ENCODE data around the gene NTRK2. TPM values are rescaled to one million over a fixed set of nuclear protein-coding genes. Genes with fewer than 3 reads are reported as not detected.

Gene NTRK2
- total and polyA plus RNA-seq, 7 donors, result 0.46 to 3.0 (median 2.1) TPM

DNA sequence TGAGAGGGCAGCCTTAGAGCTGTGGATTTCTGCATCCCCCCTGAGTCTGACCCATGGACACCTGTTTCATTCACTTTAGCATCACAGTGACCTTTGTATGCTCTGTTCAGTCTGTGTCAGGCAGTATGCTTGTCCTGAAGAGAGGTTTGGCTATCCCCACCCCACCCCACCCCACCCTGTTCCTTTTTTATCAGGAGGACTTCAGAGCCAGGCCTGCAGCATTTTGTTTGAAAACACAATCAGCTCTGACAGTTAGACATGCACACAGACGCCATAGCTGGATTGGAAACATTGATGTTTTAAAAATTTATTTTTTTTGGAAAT lies 142.2 kb downstream of the NTRK2 start:
- DNase-seq, result no peak
- 22 to 71% methylated on average over 1 of the region's 1 CpG for WGBS, 2 donors
- intact Hi-C loops (cut with DNase I), result no loop called here

GRCh38 chr9:84812355-84812754 lies 142.8 kb downstream of the NTRK2 start:
- TF ChIP-seq EP300 (IDR thresholded peaks at IDR 0.05), result no peak
- no peak for TF ChIP-seq POLR2AphosphoS5 (IDR thresholded peaks at IDR 0.05)
- TF ChIP-seq, protein P1, sequence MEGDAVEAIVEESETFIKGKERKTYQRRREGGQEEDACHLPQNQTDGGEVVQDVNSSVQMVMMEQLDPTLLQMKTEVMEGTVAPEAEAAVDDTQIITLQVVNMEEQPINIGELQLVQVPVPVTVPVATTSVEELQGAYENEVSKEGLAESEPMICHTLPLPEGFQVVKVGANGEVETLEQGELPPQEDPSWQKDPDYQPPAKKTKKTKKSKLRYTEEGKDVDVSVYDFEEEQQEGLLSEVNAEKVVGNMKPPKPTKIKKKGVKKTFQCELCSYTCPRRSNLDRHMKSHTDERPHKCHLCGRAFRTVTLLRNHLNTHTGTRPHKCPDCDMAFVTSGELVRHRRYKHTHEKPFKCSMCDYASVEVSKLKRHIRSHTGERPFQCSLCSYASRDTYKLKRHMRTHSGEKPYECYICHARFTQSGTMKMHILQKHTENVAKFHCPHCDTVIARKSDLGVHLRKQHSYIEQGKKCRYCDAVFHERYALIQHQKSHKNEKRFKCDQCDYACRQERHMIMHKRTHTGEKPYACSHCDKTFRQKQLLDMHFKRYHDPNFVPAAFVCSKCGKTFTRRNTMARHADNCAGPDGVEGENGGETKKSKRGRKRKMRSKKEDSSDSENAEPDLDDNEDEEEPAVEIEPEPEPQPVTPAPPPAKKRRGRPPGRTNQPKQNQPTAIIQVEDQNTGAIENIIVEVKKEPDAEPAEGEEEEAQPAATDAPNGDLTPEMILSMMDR (IDR thresholded peaks at IDR 0.05), result no peak
- no peak for TF ChIP-seq POLR2A (IDR thresholded peaks at IDR 0.05)
- Histone ChIP-seq H3K4me3 (no peak overlapping the region), H3K4me1 (no peaks in the 10 kb centered on the region), H3K27ac (no peak overlapping the region), H3K9me3 (no peaks in the 10 kb centered on the region), H3K27me3 (no peaks in the 10 kb centered on the region), H3K36me3 (no peaks in the 10 kb centered on the region)
- no peak for DNase-seq
- WGBS, 2 donors, result 94 to 95% methylated on average over 5 of the region's 5 CpGs
- intact Hi-C loops (cut with DNase I), result no loop called here

More for the DNA sequence above, 142.2 kb downstream of the NTRK2 start:
- Histone ChIP-seq H3K27me3 (no peaks in the 10 kb centered on the region), H3K4me1 (no peaks in the 10 kb centered on the region), H3K36me3 (no peaks in the 10 kb centered on the region), H3K4me3 (no peak overlapping the region), H3K27ac (no peak overlapping the region), H3K9me3 (no peaks in the 10 kb centered on the region)
- no peak for TF ChIP-seq POLR2AphosphoS5 (IDR thresholded peaks at IDR 0.05)
- no peak for TF ChIP-seq POLR2A (IDR thresholded peaks at IDR 0.05)

GRCh38 chr9:84812847-84813246 lies 143.3 kb downstream of the NTRK2 start:
- Histone ChIP-seq H3K36me3 (no peaks in the 10 kb centered on the region), H3K27me3 (no peaks in the 10 kb centered on the region), H3K4me1 (no peaks in the 10 kb centered on the region), H3K4me3 (no peak overlapping the region), H3K9me3 (no peaks in the 10 kb centered on the region), H3K27ac (no peak overlapping the region)
- 86 to 93% methylated on average over 3 of the region's 3 CpGs for WGBS, 2 donors
- no peak for DNase-seq
- TF ChIP-seq POLR2A (IDR thresholded peaks at IDR 0.05) (no peak), POLR2AphosphoS5 (IDR thresholded peaks at IDR 0.05) (no peak), EP300 (IDR thresholded peaks at IDR 0.05) (no peak)
- TF ChIP-seq, protein P1 (IDR thresholded peaks at IDR 0.05), result no peak
- intact Hi-C loops (cut with DNase I), result no loop called here

DNA sequence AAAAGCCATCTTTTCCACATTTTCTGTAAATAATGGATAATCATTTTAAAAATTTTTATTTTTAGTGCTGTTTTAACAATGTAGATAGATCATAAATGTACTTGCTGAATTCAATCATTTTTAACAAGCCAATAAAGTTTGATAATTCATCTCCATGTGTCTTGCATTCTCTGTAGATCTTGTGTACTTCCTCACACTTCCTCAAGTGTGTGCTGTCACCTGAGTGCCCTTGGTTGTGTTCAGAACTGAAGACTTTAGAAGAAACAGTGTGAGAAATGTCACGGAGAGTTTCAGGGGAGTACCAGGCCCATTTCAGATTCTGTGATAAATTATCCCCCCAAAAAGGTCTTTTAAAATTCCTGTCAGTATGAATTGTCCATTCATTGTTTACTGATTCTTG lies 146.0 kb downstream of the NTRK2 start:
- no peaks in the 10 kb centered on the region for H3K9me3 ChIP-seq
- DNase-seq, result no peak
- TF ChIP-seq EP300 (IDR thresholded peaks at IDR 0.05) (no peak), POLR2AphosphoS5 (IDR thresholded peaks at IDR 0.05) (no peak), POLR2A (IDR thresholded peaks at IDR 0.05) (no peak)
- TF ChIP-seq, protein P1 (IDR thresholded peaks at IDR 0.05), result no peak
- no peaks in the 10 kb centered on the region for H3K4me1 ChIP-seq
- H3K4me3 ChIP-seq, result no peak overlapping the region
- WGBS, 2 donors, result 83 to 89% methylated on average over 1 of the region's 1 CpG
- intact Hi-C loops (cut with DNase I), result no loop called here
- no peak overlapping the region for H3K27ac ChIP-seq
- H3K36me3 ChIP-seq, result no peaks in the 10 kb centered on the region
- no peaks in the 10 kb centered on the region for H3K27me3 ChIP-seq

DNA sequence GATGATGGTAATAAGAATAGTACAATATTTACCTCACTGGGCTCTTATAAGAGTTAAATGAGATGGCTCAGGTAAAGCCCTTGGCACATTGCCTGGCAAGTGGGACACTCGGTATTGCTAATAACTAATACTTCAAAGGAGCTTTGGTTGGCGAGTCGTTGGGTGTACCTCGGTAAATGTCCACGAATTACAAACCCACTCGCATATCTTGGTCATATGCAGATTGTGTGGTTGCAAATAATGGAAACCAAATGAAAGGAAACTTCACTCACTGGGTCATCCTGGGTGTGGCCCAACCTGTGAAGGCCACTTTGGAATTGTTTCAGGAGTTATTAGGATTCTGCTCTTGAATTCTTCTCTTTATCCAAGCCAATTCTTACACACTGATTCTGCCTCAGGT lies 147.5 kb downstream of the NTRK2 start:
- 93 to 95% methylated on average over 6 of the region's 6 CpGs for WGBS, 2 donors
- Histone ChIP-seq H3K36me3 (no peaks in the 10 kb centered on the region), H3K27me3 (no peaks in the 10 kb centered on the region), H3K9me3 (no peaks in the 10 kb centered on the region), H3K4me3 (no peak overlapping the region), H3K27ac (no peak overlapping the region), H3K4me1 (no peaks in the 10 kb centered on the region)
- no peak for DNase-seq
- TF ChIP-seq POLR2A (IDR thresholded peaks at IDR 0.05) (no peak), EP300 (IDR thresholded peaks at IDR 0.05) (no peak), POLR2AphosphoS5 (IDR thresholded peaks at IDR 0.05) (no peak)
- TF ChIP-seq, protein P1 (IDR thresholded peaks at IDR 0.05), result no peak
- intact Hi-C loops (cut with DNase I), result no loop called here
